Spleen (tissue), 11 donors: ENCODE data around the gene IL3RA. TPM values are rescaled to one million over a fixed set of nuclear protein-coding genes. Genes with fewer than 3 reads are reported as not detected.

Experiments used
- DNase-seq: peaks from one replicate; pipeline ENCODE4 v3.0.0-alpha.2; 2020
- H3K27ac ChIP-seq, 8 donors: fragments of 200-600 bp; sonication (generic) in 7 of 8; 1 replicate in 4 of 8; 2 replicates in 4 of 8; pipeline versions ENCODE4 v1.5.0 to v1.8.0; 2016 to 2021; ENCODE audit warnings: inconsistent platforms in 4 of 8, mild to moderate bottlenecking in 4 of 8, moderate library complexity in 1 of 8
- H3K27me3 ChIP-seq, 7 donors: fragments of 200-600 bp; sonication (generic) in 6 of 7; replicated peaks in 1 of 7; 1 replicate in 4 of 7; 2 replicates in 3 of 7; pipeline versions ENCODE4 v1.5.0 to v1.8.0; 2016 to 2021; ENCODE audit warnings: inconsistent platforms in 3 of 7, mild to moderate bottlenecking in 1 of 7
- H3K36me3 ChIP-seq, 6 donors: fragments of 200-600 bp; sonication (generic) in 5 of 6; 1 replicate in 4 of 6; 2 replicates in 2 of 6; pipeline versions ENCODE4 v1.5.0 to v1.8.0; 2016 to 2021; ENCODE audit warnings: inconsistent platforms in 2 of 6
- H3K4me1 ChIP-seq, 6 donors: fragments of 200-600 bp; sonication (generic) in 5 of 6; 1 replicate in 3 of 6; 2 replicates in 3 of 6; pipeline versions ENCODE4 v1.5.0 to v1.8.0; 2016 to 2021; ENCODE audit warnings: inconsistent platforms in 3 of 6
- H3K4me3 ChIP-seq, 8 donors: fragments of 200-600 bp; sonication (generic) in 7 of 8; 1 replicate in 4 of 8; 2 replicates in 4 of 8; pipeline versions ENCODE4 v1.5.0 to v1.8.0; 2016 to 2021; ENCODE audit warnings: inconsistent platforms in 4 of 8, mild to moderate bottlenecking in 4 of 8, moderate library complexity in 2 of 8
- H3K9me3 ChIP-seq, 8 donors: fragments of 200-600 bp; sonication (generic) in 7 of 8; 1 replicate in 4 of 8; 2 replicates in 4 of 8; pipeline versions ENCODE4 v1.5.0 to v1.8.0; 2016 to 2021; ENCODE audit warnings: inconsistent platforms in 4 of 8
- POLR2A ChIP-seq, 3 donors: fragments of 450-650 bp; IDR thresholded peaks; one replicate each; pipeline ENCODE4 v1.5.1; 2017; ENCODE audit warnings: antibody characterized with exemption in 3 of 3, mild to moderate bottlenecking in 1 of 3
- POLR2AphosphoS5 ChIP-seq, 3 donors: sonication (generic); formaldehyde crosslinking; IDR thresholded peaks; one replicate each; pipeline ENCODE4 v1.5.1; 2017; ENCODE audit warnings: antibody characterized with exemption in 3 of 3
- WGBS, 5 donors: extraction: QIAGEN DNeasy Blood & Tissue Kit in 3 of 5; methylation state at CpG; one replicate each; pipeline versions ENCODE4 v1.1.5 to v1.1.7; 2013 to 2018; 5-methylcytosine and 5-hydroxymethylcytosine counted together
- intact Hi-C: fragments of 100-400 bp; cut with DNase I; formaldehyde crosslinking; loops from one replicate; pipeline ENCODE4 v1.15.0; 2023; ENCODE audit warnings: low total_unique reads
- polyA plus RNA-seq, 3 donors: library from polyadenylated mRNA; stranded (reverse); fragments of 200-250 nt; gene quantifications; one replicate each; pipeline ENCODE4 v1.2.1, GENCODE V29; 2013
- total RNA-seq, 7 donors: library from RNA; depleted of rRNA in 3 of 7; stranded (reverse); fragments of >200 nt in 3 of 7; fragmentation: NEBNext Ultra II Directional in 4 of 7; extraction: Animal tissue kit (Norgen Biotek cat#: 25700) in 4 of 7; gene quantifications; one replicate each; pipeline versions ENCODE4 v1.1.0 to v1.2.1, GENCODE V29; 2016 to 2021
- TF ChIP-seq, protein P1 (sequence below), 11 experiments: fragments of 200-600 bp in 7 of 11; fragments of 450-650 bp in 4 of 11; sonication (generic) in 4 of 11; IDR thresholded peaks in 8 of 11; conservative IDR thresholded peaks in 3 of 11; 1 replicate in 7 of 11; 2 replicates in 4 of 11; pipeline versions ENCODE4 v1.4.0 to v1.8.0; 2016 to 2021; ENCODE audit warnings: antibody characterized with exemption in 11 of 11, inconsistent platforms in 4 of 11, mild to moderate bottlenecking in 1 of 11
- donor health status: healthy with polysubstance abuse.
- donor health status: DM: no; HTN: no; CAD: no; lungs with moderate emphysema.
- donor health status: DM: no; HTN: no; CAD: no.
- donor health status: Bipolar disorder and iron deficiency.
- donor health status: healthy.
- donor health status: DM: no; HTN: no; CAD: no.
- donor health status: DM: yes; HTN: yes; CAD: no.

IL3RA gene
- total and polyA plus RNA-seq, 10 donors: 2.4 to 11.2 (median 7.0) TPM

- H3K4me3 ChIP-seq: no peak overlapping the region
- peak; percentile 81 for DNase-seq
- H3K4me1 ChIP-seq: peaks cover 29 to 63% (median 52%) of the 10 kb centered on the region in 6 donors
- no peaks in the 10 kb centered on the region for H3K9me3 ChIP-seq
- TF ChIP-seq POLR2A (IDR thresholded peaks at IDR 0.05): no peak
- peak in 2 of 3 donors; percentile 27 to 65 for TF ChIP-seq POLR2AphosphoS5 (IDR thresholded peaks at IDR 0.05)
- TF ChIP-seq, protein P1, sequence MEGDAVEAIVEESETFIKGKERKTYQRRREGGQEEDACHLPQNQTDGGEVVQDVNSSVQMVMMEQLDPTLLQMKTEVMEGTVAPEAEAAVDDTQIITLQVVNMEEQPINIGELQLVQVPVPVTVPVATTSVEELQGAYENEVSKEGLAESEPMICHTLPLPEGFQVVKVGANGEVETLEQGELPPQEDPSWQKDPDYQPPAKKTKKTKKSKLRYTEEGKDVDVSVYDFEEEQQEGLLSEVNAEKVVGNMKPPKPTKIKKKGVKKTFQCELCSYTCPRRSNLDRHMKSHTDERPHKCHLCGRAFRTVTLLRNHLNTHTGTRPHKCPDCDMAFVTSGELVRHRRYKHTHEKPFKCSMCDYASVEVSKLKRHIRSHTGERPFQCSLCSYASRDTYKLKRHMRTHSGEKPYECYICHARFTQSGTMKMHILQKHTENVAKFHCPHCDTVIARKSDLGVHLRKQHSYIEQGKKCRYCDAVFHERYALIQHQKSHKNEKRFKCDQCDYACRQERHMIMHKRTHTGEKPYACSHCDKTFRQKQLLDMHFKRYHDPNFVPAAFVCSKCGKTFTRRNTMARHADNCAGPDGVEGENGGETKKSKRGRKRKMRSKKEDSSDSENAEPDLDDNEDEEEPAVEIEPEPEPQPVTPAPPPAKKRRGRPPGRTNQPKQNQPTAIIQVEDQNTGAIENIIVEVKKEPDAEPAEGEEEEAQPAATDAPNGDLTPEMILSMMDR (IDR thresholded peaks at IDR 0.05 in 8 of 11, conservative IDR thresholded peaks at IDR 0.05 in 3 of 11): no peak
- WGBS, 5 donors: 88 to 93% (median 91%) methylated on average over 47 to 51 of the region's 51 CpGs
- H3K27ac ChIP-seq: no peak overlapping the region
- H3K36me3 ChIP-seq: peaks cover 13 to 69% (median 63%) of the 10 kb centered on the region in 6 donors
- intact Hi-C loops: no loop called here
- H3K27me3 ChIP-seq: no peaks in the 10 kb centered on the region
Observed at GRCh38 chrX:1389181-1389992, 52.8 kb downstream of the IL3RA start.

DNA sequence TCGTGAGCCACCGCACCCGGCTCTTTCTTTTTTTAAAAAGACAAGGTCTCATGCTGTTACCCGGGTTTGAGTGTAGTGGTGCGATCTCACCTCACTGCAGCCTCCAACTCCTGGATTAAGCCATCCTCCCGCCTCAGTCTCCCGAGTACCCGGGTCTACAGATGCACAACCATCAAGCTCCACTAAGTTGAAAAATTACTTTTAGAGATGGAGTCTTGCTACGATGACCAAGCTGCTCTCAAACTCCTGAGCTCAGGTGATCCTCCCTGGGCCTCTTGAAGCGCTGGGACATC is 53.4 kb downstream of the IL3RA start:
- intact Hi-C loops: no loop called here
- Histone ChIP-seq H3K27ac (no peak overlapping the region), H3K4me3 (peak overlapping the region in 1 of 8 donors; percentile 97), H3K4me1 (peaks cover 29 to 68% (median 55%) of the 10 kb centered on the region in 6 donors), H3K9me3 (no peaks in the 10 kb centered on the region), H3K27me3 (no peaks in the 10 kb centered on the region), H3K36me3 (peaks cover 13 to 64% (median 58%) of the 10 kb centered on the region in 6 donors)
- TF ChIP-seq POLR2AphosphoS5 (IDR thresholded peaks at IDR 0.05): no peak
- TF ChIP-seq, protein P1 (IDR thresholded peaks at IDR 0.05 in 8 of 11, conservative IDR thresholded peaks at IDR 0.05 in 3 of 11): no peak
- no peak for TF ChIP-seq POLR2A (IDR thresholded peaks at IDR 0.05)
- WGBS, 5 donors: 89 to 94% (median 92%) methylated on average over 10 of the region's 10 CpGs
- DNase-seq: peak; percentile 56

DNA sequence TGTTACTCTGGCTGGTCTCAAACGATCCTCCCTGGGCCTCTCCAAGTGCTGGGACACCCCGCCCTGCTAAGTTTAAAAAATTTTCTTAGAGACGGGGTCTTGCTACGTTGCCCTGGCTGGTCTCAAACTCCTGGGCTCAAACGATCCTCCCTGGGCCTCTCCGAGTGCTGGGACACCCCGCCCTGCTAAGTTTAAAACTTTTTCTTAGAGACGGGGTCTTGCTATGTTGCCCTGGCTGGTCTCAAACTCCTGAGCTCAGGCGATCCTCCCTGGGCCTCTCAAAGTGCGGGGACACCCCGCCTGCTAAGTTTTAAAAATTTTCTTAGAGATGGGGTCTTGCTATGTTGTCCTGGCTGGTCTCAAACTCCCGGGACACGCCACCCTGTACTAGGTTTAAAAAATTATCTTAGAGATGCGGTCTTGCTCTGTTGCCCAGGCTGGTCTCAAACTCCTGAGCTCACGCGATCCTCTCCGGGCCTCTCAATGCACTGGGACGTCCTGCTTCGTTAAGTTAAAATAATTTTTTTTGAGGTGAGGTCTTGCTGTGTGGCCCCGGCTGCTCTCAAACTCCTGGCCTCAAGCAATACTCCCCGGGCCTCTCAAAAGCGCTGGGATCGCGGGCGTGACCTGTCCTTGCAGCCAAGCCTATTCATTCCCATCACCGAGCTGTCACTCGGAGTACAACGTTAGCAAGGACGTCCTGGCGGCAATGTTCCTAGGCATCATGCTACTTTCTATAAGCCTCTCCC is 54.2 kb downstream of the IL3RA start:
- H3K9me3 ChIP-seq: no peaks in the 10 kb centered on the region
- peak overlapping the region; percentile 93 to 99 (median 98) for H3K27ac ChIP-seq
- TF ChIP-seq, protein P1 (IDR thresholded peaks at IDR 0.05 in 8 of 11, conservative IDR thresholded peaks at IDR 0.05 in 3 of 11): no peak
- TF ChIP-seq POLR2A (IDR thresholded peaks at IDR 0.05) (no peak), POLR2AphosphoS5 (IDR thresholded peaks at IDR 0.05) (no peak)
- H3K36me3 ChIP-seq: peaks cover 10 to 55% (median 49%) of the 10 kb centered on the region in 6 donors
- DNase-seq: peak; percentile 88
- H3K4me1 ChIP-seq: peaks cover 29 to 72% (median 56%) of the 10 kb centered on the region in 6 donors
- no peaks in the 10 kb centered on the region for H3K27me3 ChIP-seq
- peak overlapping the region; percentile 92 to 100 (median 98) for H3K4me3 ChIP-seq
- intact Hi-C loops: no loop called here
- WGBS, 5 donors: 47 to 55% (median 53%) methylated on average over 30 of the region's 30 CpGs

- WGBS, 5 donors: 0 to 1% (median 0%) methylated on average over 9 to 19 of the region's 19 CpGs
- no peak for DNase-seq
- peaks cover 10 to 55% (median 44%) of the 10 kb centered on the region in 6 donors for H3K36me3 ChIP-seq
- TF ChIP-seq, protein P1 (IDR thresholded peaks at IDR 0.05 in 8 of 11, conservative IDR thresholded peaks at IDR 0.05 in 3 of 11): no peak
- TF ChIP-seq POLR2AphosphoS5 (IDR thresholded peaks at IDR 0.05) (no peak), POLR2A (IDR thresholded peaks at IDR 0.05) (no peak)
- intact Hi-C loops: no loop called here
- peaks cover 29 to 72% (median 56%) of the 10 kb centered on the region in 6 donors for H3K4me1 ChIP-seq
- peak overlapping the region; percentile 93 to 99 (median 98) for H3K27ac ChIP-seq
- no peaks in the 10 kb centered on the region for H3K9me3 ChIP-seq
- H3K27me3 ChIP-seq: no peaks in the 10 kb centered on the region
- H3K4me3 ChIP-seq: peak overlapping the region; percentile 92 to 100 (median 98)
Observed at GRCh38 chrX:1391370-1391706, 54.8 kb downstream of the IL3RA start.
